HCT116 (cell line): ENCODE data around the gene LRRFIP1. TPM values are rescaled to one million over a fixed set of nuclear protein-coding genes. Genes with fewer than 3 reads are reported as not detected.

Experiments used
- ATAC-seq: fragments of 200-7000 bp; cut with Tn5 transposase; 2 replicates; pipeline ENCODE4 v1.9.1; 2020; ENCODE audit warnings: mild to moderate bottlenecking, moderate library complexity
- BruUV-seq: library from RNA; stranded (reverse); fragments of 400-500 nt; replicated peaks from 2 replicates; lab custom pipeline; 2021; lab: Mats Ljungman, UMichigan
- CTCF ChIA-PET: fragments of 300-600 bp; sonication (Branson Sonifier 250); formaldehyde crosslinking; loops from one replicate; lab custom pipeline; 2021; ENCODE audit warnings: antibody characterized with exemption; lab: Charles Lee
- POLR2A ChIA-PET: fragments of 300-600, 350-600 bp; sonication (Branson Sonifier 250); formaldehyde crosslinking; loops from one replicate; lab custom pipeline; 2021; ENCODE audit warnings: antibody characterized with exemption; lab: Charles Lee
- RAD21 ChIA-PET, 2 experiments: fragments of 300-600 bp; sonication (Branson Sonifier 250); formaldehyde crosslinking; loops; one replicate each; lab custom pipeline; 2023; ENCODE audit warnings: low total read pairs in 2 of 2; ENCODE audit not compliant: uncharacterized antibody in 2 of 2, unreplicated experiment in 2 of 2, low non-redundant PET in 1 of 2; lab: Charles Lee
- DNase-seq: peaks from one replicate; pipeline ENCODE4 v3.0.0-alpha.2; 2010; ENCODE audit warnings: low read depth, low spot score
- H2AFZ ChIP-seq: fragments of 200-600 bp; shearing (Covaris generic), sonication (generic); 2 replicates; pipeline ENCODE4 v1.6.1; 2017; ENCODE audit warnings: low read depth, mixed run types, mixed read lengths, antibody characterized with exemption, low read length; ENCODE audit not compliant: poor library complexity, severe bottlenecking
- H3K27ac ChIP-seq: 2 replicates; pipeline ENCODE4 v1.5.1; 2012; ENCODE audit warnings: low read depth, low read length
- H3K27me3 ChIP-seq: fragments of 200-600 bp; sonication (generic); 2 replicates; pipeline ENCODE4 v1.6.1; 2016; ENCODE audit warnings: mixed run types, low read length, mixed read lengths; ENCODE audit not compliant: insufficient read depth
- H3K36me3 ChIP-seq, 2 experiments: fragments of 200-500 bp in 1 of 2; fragments of 200-600 bp in 1 of 2; sonication (Bioruptor generic) in 1 of 2; sonication (generic) in 1 of 2; 2 replicates each; pipeline versions ENCODE4 v1.5.1 to v1.6.1; 2014 to 2016; ENCODE audit warnings: low read length in 2 of 2, inconsistent platforms in 1 of 2, mixed read lengths in 1 of 2, mixed run types in 1 of 2; ENCODE audit not compliant: insufficient read depth in 2 of 2, control insufficient read depth in 1 of 2
- H3K4me1 ChIP-seq, 2 experiments: fragments of 200-600 bp in 1 of 2; sonication (generic) in 1 of 2; 2 replicates each; pipeline versions ENCODE4 v1.5.1 to v1.6.1; 2012 to 2017; ENCODE audit warnings: low read length in 2 of 2, inconsistent platforms in 1 of 2, mild to moderate bottlenecking in 1 of 2, mixed read lengths in 1 of 2, mixed run types in 1 of 2, moderate library complexity in 1 of 2; ENCODE audit not compliant: insufficient read depth in 2 of 2, control insufficient read depth in 1 of 2
- H3K4me2 ChIP-seq: fragments of 200-600 bp; sonication (generic); 2 replicates; pipeline ENCODE4 v1.6.1; 2017; ENCODE audit warnings: mixed run types, low read length, mixed read lengths
- H3K4me3 ChIP-seq, 2 experiments: fragments of 200-600 bp in 1 of 2; sonication (generic) in 1 of 2; replicated peaks in 1 of 2; 2 replicates each; pipeline ENCODE4 v1.5.1; 2011 to 2016; ENCODE audit warnings: low read length in 2 of 2, control low read depth in 1 of 2, low read depth in 1 of 2, mild to moderate bottlenecking in 1 of 2, mixed read lengths in 1 of 2, mixed run types in 1 of 2
- H3K79me2 ChIP-seq: fragments of 200-600 bp; sonication (generic); 2 replicates; pipeline ENCODE4 v1.6.1; 2017; ENCODE audit warnings: mild to moderate bottlenecking, mixed run types, low read length, moderate library complexity, mixed read lengths; ENCODE audit not compliant: insufficient read depth
- H3K9ac ChIP-seq: fragments of 200-600 bp; sonication (generic); 2 replicates; pipeline ENCODE4 v1.6.1; 2016; ENCODE audit warnings: low read length, mixed read lengths
- H3K9me2 ChIP-seq: fragments of 200-600 bp; sonication (generic), shearing (Covaris generic); 2 replicates; pipeline ENCODE4 v1.6.1; 2017; ENCODE audit warnings: mixed run types, mild to moderate bottlenecking, moderate library complexity; ENCODE audit not compliant: insufficient read depth
- H3K9me3 ChIP-seq, 2 experiments: fragments of 200-500 bp in 1 of 2; fragments of 200-600 bp in 1 of 2; sonication (Bioruptor generic) in 1 of 2; sonication (generic) in 1 of 2; 2 replicates each; pipeline ENCODE4 v1.6.1; 2014 to 2017; ENCODE audit warnings: low read length in 2 of 2, mixed read lengths in 2 of 2, inconsistent platforms in 1 of 2, low read depth in 1 of 2, mild to moderate bottlenecking in 1 of 2, mixed run types in 1 of 2, moderate library complexity in 1 of 2; ENCODE audit not compliant: control insufficient read depth in 1 of 2, insufficient read depth in 1 of 2
- H4K20me1 ChIP-seq: fragments of 200-600 bp; sonication (generic), shearing (Covaris generic); 2 replicates; pipeline ENCODE4 v1.6.1; 2017; ENCODE audit warnings: mixed run types, mild to moderate bottlenecking, moderate library complexity; ENCODE audit not compliant: insufficient read depth
- ELF1 ChIP-seq: IDR thresholded peaks from 2 replicates; pipeline ENCODE4 v1.6.1; 2012; ENCODE audit warnings: low read depth, borderline replicate concordance
- EZH2phosphoT487 ChIP-seq: fragments of 200-600 bp; IDR thresholded peaks from 2 replicates; pipeline ENCODE4 v1.6.1; 2018; ENCODE audit warnings: antibody characterized with exemption, borderline replicate concordance
- FOSL1 ChIP-seq: IDR thresholded peaks from 2 replicates; pipeline ENCODE4 v1.6.1; 2012; ENCODE audit warnings: low read depth
- POLR2A ChIP-seq: IDR thresholded peaks from 2 replicates; pipeline ENCODE4 v1.7.0; 2011; ENCODE audit warnings: borderline replicate concordance; ENCODE audit not compliant: insufficient read depth, insufficient read length; ENCODE audit errors: extremely low read depth
- SIN3A ChIP-seq: IDR thresholded peaks from 2 replicates; pipeline ENCODE4 v1.6.1; 2012; ENCODE audit warnings: low read depth
- ZNF274 ChIP-seq: fragments of 200-500 bp; sonication (Bioruptor generic); IDR thresholded peaks from 2 replicates; pipeline ENCODE4 v1.6.1; 2014; ENCODE audit warnings: mild to moderate bottlenecking, low read depth, low read length, inconsistent platforms
- intact Hi-C: fragments of 100-400 bp; cut with micrococcal nuclease; formaldehyde crosslinking; loops from 2 replicates; pipeline ENCODE4 v1.10.0; 2022
- total RNA-seq: library from RNA; stranded (reverse); gene quantifications from one replicate; pipeline ENCODE4 v1.2.1, GENCODE V29; 2021; ENCODE audit not compliant: unreplicated experiment

Gene LRRFIP1
- total RNA-seq, 1 experiment from 2014 or later = 76.9 TPM

DNA sequence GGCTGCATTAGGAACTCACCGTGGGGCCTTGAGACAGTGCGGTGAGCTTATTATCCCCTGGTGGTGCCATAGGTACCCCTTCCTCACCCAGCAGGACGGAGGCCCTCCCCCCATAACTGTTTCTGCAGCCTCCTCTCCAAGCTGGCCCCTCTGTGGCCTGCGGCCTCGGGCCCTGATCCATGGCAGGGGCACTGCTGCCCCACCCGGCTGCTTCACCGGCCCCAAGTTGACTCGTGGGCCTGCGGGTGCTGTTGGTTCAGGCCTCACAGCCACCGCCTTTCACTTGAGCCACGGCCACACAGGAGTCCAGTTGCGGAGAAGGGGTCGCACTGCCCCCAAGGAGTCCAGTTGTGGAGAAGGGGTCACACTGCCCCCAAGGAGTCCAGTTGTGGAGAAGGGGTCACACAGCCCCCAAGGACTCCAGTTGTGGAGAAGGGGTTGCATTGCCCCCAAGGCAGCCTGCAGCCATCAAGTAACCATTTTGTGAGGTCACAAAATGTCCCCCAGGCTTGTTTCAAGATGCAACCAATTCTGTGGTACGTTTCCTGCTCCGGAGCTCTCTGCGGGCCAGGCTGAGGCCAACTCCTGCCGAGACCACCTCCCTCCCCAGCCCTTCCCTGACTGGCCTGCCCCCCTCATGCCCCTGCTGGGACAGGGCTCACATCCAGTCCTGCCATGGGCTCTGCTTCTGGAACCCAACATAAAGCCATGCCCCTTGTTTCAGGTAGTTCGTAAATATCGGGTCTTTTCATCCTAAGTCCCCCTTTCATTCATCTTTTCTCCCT lies 4.6 kb downstream of the LRRFIP1 start:
- no TSS peak for BruUV-seq
- Histone ChIP-seq H3K36me3 (no peaks in the 10 kb centered on the region), H3K4me2 (no peak overlapping the region), H3K9ac (no peak overlapping the region), H2AFZ (no peak overlapping the region), H3K9me2 (no peaks in the 10 kb centered on the region), H3K4me1 (no peaks in the 10 kb centered on the region), H3K79me2 (no peaks in the 10 kb centered on the region), H3K27ac (no peak overlapping the region), H4K20me1 (no peaks in the 10 kb centered on the region), H3K9me3 (no peaks in the 10 kb centered on the region), H3K27me3 (no peaks in the 10 kb centered on the region), H3K4me3 (no peak overlapping the region)
- no peak for TF ChIP-seq ELF1
- intact Hi-C loops = no loop called here
- POLR2A ChIA-PET = no interaction called here
- DNase-seq (no peak), ATAC-seq (no peak)
- CTCF ChIA-PET = no interaction called here
- RAD21 ChIA-PET = no interaction called here

DNA sequence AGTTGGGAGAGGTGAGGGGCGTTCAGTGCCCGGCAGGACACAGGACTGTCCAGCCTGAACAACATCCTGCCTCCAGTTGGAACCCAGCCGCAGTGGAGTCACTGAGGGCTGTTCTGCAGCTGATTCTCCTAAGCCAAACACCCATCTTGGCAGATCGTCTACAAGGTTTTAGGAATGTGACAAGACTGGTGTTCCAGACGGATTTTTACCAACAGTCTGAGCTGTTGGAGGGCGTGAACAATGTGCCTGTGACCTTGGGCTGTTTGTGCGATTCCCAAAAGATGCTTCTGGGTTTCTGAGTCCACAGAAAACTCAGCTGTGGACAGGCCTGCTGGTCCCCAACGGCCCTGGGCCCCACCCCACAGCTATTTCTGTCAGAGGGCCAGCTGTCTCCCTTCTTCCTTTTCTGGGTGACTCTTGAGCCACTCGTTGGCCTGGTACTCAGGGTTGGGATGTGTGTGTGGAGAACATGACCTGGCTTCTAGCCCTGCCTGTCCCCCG lies 5.7 kb downstream of the LRRFIP1 start:
- Histone ChIP-seq H3K36me3 (no peaks in the 10 kb centered on the region), H3K79me2 (no peaks in the 10 kb centered on the region), H2AFZ (no peak overlapping the region), H3K27me3 (no peaks in the 10 kb centered on the region), H3K4me2 (no peak overlapping the region), H3K4me1 (no peaks in the 10 kb centered on the region), H3K9ac (no peak overlapping the region), H4K20me1 (no peaks in the 10 kb centered on the region), H3K27ac (no peak overlapping the region), H3K9me3 (no peaks in the 10 kb centered on the region), H3K9me2 (no peaks in the 10 kb centered on the region), H3K4me3 (no peak overlapping the region)
- ChIA-PET RAD21 (no interaction called here), CTCF (no interaction called here), POLR2A (no interaction called here)
- intact Hi-C loops = no loop called here
- BruUV-seq = no TSS peak
- DNase-seq = no peak
- TF ChIP-seq ZNF274 (no peak), EZH2phosphoT487 (no peak), FOSL1 (no peak), POLR2A (no peak), ELF1 (no peak), SIN3A (no peak)
- no peak for ATAC-seq
